ENCODE measurements around the gene TGFB1I1.
"Not testable (repeated sequence)": the region's sequence is repeated elsewhere in the genome, so short reads cannot be mapped to it uniquely, and the experiment has no call there.

Gene TGFB1I1

DNA sequence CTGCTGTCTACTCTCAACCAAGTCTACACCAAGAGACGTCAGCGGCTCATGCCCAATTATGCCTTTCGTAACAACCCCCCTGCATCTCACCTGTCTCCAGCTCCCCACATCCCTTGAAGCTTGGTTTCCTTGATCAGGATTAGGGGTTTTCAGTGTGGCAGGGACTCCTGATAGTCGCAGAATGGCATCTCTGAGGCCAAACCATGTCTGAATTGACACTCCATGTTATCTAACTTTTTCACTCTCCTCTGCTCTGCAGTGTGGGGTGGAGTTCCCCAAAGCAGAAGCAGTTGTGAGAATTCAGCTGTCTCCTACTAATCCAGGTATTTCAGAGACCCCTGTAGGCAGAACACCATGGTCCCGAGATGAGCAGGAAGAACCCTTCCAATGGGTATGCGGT, 50.1 kb downstream of the TGFB1I1 start:
- no peak overlapping the region for H3K27ac ChIP-seq (ENCODE audit: low read depth, low read length, severe bottlenecking)
- H3K4me1 ChIP-seq (ENCODE audit: control insufficient read depth, insufficient read depth, low read length, poor library complexity, severe bottlenecking): no peaks in the 10 kb centered on the region
- no peaks in the 10 kb centered on the region for H3K36me3 ChIP-seq (ENCODE audit: control insufficient read depth, insufficient read depth, low read length)
- no peak overlapping the region for H3K4me3 ChIP-seq (ENCODE audit: extremely low read depth, insufficient read depth, low read length, poor library complexity, severe bottlenecking)
- H3K9me3 ChIP-seq (ENCODE audit: control insufficient read depth, low read length): no peaks in the 10 kb centered on the region
- WGBS, 2 experiments (ENCODE audit: insufficient coverage in 2 of 2): 83 to 95% methylated on average over 3 to 4 of the region's 6 CpGs

DNA sequence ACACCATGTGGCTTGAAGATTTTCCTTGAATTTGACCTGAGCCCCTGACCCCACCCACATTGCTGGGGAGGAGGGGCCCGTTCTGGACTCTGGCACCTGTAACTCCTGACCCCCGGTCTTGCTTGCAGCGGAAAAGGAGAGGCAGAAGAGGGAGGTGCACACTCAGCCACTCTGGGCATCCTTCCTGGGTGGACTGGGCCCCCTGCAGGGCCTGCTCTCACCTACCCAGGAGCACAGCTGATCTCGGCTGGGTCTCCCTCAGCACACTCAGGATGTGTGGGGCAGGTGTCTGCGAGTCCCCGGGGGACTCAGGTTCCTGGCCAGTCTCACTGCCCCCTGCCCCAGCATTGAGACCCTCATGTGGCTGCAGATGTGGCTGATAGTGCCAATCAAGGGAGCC, 51.8 kb downstream of the TGFB1I1 start:
- H3K4me3 ChIP-seq (ENCODE audit: extremely low read depth, insufficient read depth, low read length, poor library complexity, severe bottlenecking); H3K9me3 ChIP-seq (ENCODE audit: control insufficient read depth, low read length); H3K4me1 ChIP-seq (ENCODE audit: control insufficient read depth, insufficient read depth, low read length, poor library complexity, severe bottlenecking); H3K27ac ChIP-seq (ENCODE audit: low read depth, low read length, severe bottlenecking); H3K36me3 ChIP-seq (ENCODE audit: control insufficient read depth, insufficient read depth, low read length): not testable (repeated sequence)
- WGBS, 2 experiments (ENCODE audit: insufficient coverage in 2 of 2): no CpG with 5 or more reads among the region's 6 CpGs

DNA sequence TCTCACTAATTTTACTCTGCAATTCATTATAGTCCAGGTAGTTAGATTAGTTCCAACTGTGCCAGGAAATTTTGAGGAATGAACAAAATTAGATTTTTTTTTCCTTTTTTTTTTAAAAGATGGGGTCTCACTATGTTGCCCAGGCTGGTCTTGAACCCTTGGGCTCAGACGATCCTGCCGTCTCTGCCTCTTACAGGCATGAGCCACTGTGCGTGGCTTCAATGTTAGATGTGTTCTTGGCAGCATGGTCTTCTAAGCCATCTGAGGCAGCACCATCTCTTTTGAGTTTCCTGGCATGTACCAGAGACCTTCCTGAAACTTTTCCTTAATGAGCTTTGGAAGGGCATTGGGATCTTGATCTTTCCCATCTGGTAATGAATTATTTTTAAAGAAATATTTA, 53.2 kb downstream of the TGFB1I1 start:
- H3K4me3 ChIP-seq (ENCODE audit: extremely low read depth, insufficient read depth, low read length, poor library complexity, severe bottlenecking): no peak overlapping the region
- 93 to 100% methylated on average over 3 of the region's 3 CpGs for WGBS, 2 experiments (ENCODE audit: insufficient coverage in 2 of 2)
- no peaks in the 10 kb centered on the region for H3K9me3 ChIP-seq (ENCODE audit: control insufficient read depth, low read length)
- no peak overlapping the region for H3K27ac ChIP-seq (ENCODE audit: low read depth, low read length, severe bottlenecking)
- no peaks in the 10 kb centered on the region for H3K4me1 ChIP-seq (ENCODE audit: control insufficient read depth, insufficient read depth, low read length, poor library complexity, severe bottlenecking)
- H3K36me3 ChIP-seq (ENCODE audit: control insufficient read depth, insufficient read depth, low read length): no peaks in the 10 kb centered on the region

Data from mesodermal cell (in vitro differentiated cells).